ENCODE data around the gene TNFRSF1A. TPM values are rescaled to one million over a fixed set of nuclear protein-coding genes. Genes with fewer than 3 reads are reported as not detected.

The TNFRSF1A gene
- total and polyA plus RNA-seq, 9 of the 15 experiments (the other 6 are each of a cell fraction or from before 2014, with no cell fraction given): 0.76 to 43.5 (median 30.0) TPM

- TF ChIP-seq MCM5 (IDR thresholded peaks at IDR 0.05; ENCODE audit: low read depth) (no peak), ZNF395 (CRISPR knock-in tag; IDR thresholded peaks at IDR 0.05) (no peak), SMAD4 (CRISPR knock-in tag; conservative IDR thresholded peaks at IDR 0.05) (no peak), SIRT6 (IDR thresholded peaks at IDR 0.05; ENCODE audit: low read depth, low read length) (no peak), KLF16 (IDR thresholded peaks at IDR 0.05) (no peak), ZNF3 (CRISPR knock-in tag; IDR thresholded peaks at IDR 0.05) (no peak)
Observed at GRCh38 chr12:6374028-6374785, 32.3 kb upstream of the TNFRSF1A start (continued).

- no TSS peak for BruUV-seq (replicated peaks)
- H4K20me1 ChIP-seq (replicated peaks; ENCODE audit: control insufficient read depth, insufficient read depth, low read length): no peaks in the 10 kb centered on the region
- peak overlapping the region; percentile 83 for H2AFZ ChIP-seq (ENCODE audit: low read depth, low read length)
- H3K4me3 ChIP-seq: no peak overlapping the region
- TF ChIP-seq FOSL1 (tag; conservative IDR thresholded peaks at IDR 0.05): peak; percentile 32; the same call in 1 of the 2 replicates
- no peak for TF ChIP-seq ZNF408 (CRISPR knock-in tag; IDR thresholded peaks at IDR 0.05; ENCODE audit: low read depth)
- H3K36me3 ChIP-seq (ENCODE audit: control insufficient read depth, insufficient read depth, low read length): no peaks in the 10 kb centered on the region
- peaks cover 4% of the 10 kb centered on the region for H3K9me1 ChIP-seq (ENCODE audit: control insufficient read depth, insufficient read depth, low read length)
- intact Hi-C loops (cut with micrococcal nuclease) (no loop called here), in situ Hi-C loops (cut with MboI) (loop anchor here (5.0 kb wide), 1 partner anchor 36 kb away; no protein-coding TSS in a partner anchor)
- CTCF ChIA-PET (ENCODE audit: low intra/inter-chr PET ratio): no interaction called here
- no peaks in the 10 kb centered on the region for H3K79me2 ChIP-seq (ENCODE audit: control insufficient read depth, insufficient read depth, low read length)
- FAIRE-seq (no peak), ATAC-seq (no peak), DNase-seq (ENCODE audit: extremely low read depth in 1 of 4, low spot score in 3 of 4) (no peak)
- H3K27ac ChIP-seq (ENCODE audit: extremely low read depth, low read depth, low read length): no peak overlapping the region; the same call in 2 of the 3 replicates
- no peaks in the 10 kb centered on the region for H3K27me3 ChIP-seq (ENCODE audit: control insufficient read depth in 2 of 2, insufficient read depth in 2 of 2, low read length in 2 of 2)
- H3K9ac ChIP-seq (ENCODE audit: insufficient read depth in 1 of 2, low read depth in 2 of 2, low read length in 2 of 2): peak overlapping the region in 1 of 2 experiments; percentile 14; a peak in 1 of 4 replicates
- POLR2A ChIA-PET: interaction anchor here (0.7 to 2.1 kb wide), 7 partner anchors 10 to 97 kb away, joined by 3 to 15 read pairs (median 3); partner anchors contain the start of genes LTBR and VAMP1
- H3K4me1 ChIP-seq (replicated peaks in 1 of 2; ENCODE audit: control insufficient read depth in 2 of 2, insufficient read depth in 2 of 2, low read length in 2 of 2): peaks cover 38 to 52% of the 10 kb centered on the region in 2 experiments; a peak in 4 of 5 replicates
- no peaks in the 10 kb centered on the region for H3K9me3 ChIP-seq (replicated peaks; ENCODE audit: control insufficient read depth, insufficient read depth, low read depth, low read length)
- WGBS (ENCODE audit: insufficient coverage, low coverage, missing lambda C conversion rate): 50% methylated on average over 11 of the region's 14 CpGs
- no peak overlapping the region for H3K4me2 ChIP-seq (ENCODE audit: insufficient read depth, low read length)
Observed at GRCh38 chr12:6373022-6373787, 31.3 kb upstream of the TNFRSF1A start.

Measured in K562 (cell line).